ENCODE data around the gene ULK3.

DNA sequence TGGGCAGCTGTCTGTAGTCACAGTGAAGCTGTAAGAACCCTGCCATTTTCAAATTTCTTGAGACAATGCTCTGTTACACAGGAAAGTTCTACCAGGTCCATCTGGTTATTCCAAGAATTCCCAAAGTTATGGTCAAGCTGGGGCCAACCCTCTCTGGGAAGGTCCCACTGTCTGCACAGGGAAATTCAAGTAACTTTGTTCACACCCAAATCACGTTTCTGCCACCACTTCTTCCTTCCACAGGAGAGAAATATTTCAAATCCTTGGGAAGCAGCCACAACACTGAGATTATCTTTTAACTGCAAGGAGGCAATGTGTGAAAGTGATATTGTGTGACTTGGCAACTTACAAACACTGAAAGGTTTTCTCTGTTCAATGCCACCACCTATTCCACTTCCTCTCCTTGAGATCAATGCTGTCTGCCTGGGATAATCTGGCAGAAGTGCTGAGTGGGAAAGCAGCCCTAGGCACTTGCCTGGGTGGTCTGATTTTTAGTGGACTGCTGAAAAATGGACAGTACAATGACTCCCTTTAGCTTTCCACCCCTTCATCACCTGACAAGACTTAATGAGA, 24.6 kb upstream of the ULK3 start:
- TF ChIP-seq GATA2 (IDR thresholded peaks at IDR 0.05; ENCODE audit: low read depth, low read length) (no peak), GATA3 (IDR thresholded peaks at IDR 0.05; ENCODE audit: low read depth, low read length) (no peak)

Data from SH-SY5Y (cell line).